ENCODE data around the gene METAP2. TPM values are rescaled to one million over a fixed set of nuclear protein-coding genes. Genes with fewer than 3 reads are reported as not detected.

Gene METAP2
- total RNA-seq, 1 donor from 2014 or later, result 81.6 TPM

- peaks cover 7% of the 10 kb centered on the region for H3K9me3 ChIP-seq (ENCODE audit: insufficient read depth, low read depth, low read length)
- peaks cover 8% of the 10 kb centered on the region for H3K4me1 Mint-ChIP-seq (ENCODE audit: low read depth, unreplicated experiment)
- H3K4me2 ChIP-seq (ENCODE audit: low read length), result no peak overlapping the region
- no peaks in the 10 kb centered on the region for H3K4me1 ChIP-seq (ENCODE audit: insufficient read depth, low read length)
- no peak overlapping the region for H3K4me3 ChIP-seq (ENCODE audit: insufficient read depth, low read depth, low read length)
- H3K27me3 Mint-ChIP-seq (ENCODE audit: low read depth, unreplicated experiment), result no peaks in the 10 kb centered on the region
- FAIRE-seq (no peak), DNase-seq (ENCODE audit: low read depth) (no peak)
- H3K9me3 Mint-ChIP-seq (ENCODE audit: unreplicated experiment), result peaks cover 4% of the 10 kb centered on the region
- H3K4me3 Mint-ChIP-seq (ENCODE audit: unreplicated experiment), result no peak overlapping the region
- no peaks in the 10 kb centered on the region for H4K20me1 ChIP-seq (ENCODE audit: insufficient read depth, low read length)
- no peaks in the 10 kb centered on the region for H3K36me3 Mint-ChIP-seq (ENCODE audit: low read depth, unreplicated experiment)
- no peaks in the 10 kb centered on the region for H3K79me2 ChIP-seq (ENCODE audit: insufficient read depth, low read length)
- no peaks in the 10 kb centered on the region for H3K36me3 ChIP-seq (ENCODE audit: insufficient read depth, low read length)
- peaks cover 11% of the 10 kb centered on the region for H3K27me3 ChIP-seq (ENCODE audit: insufficient read depth, low read length)
- no peak for TF ChIP-seq CTCF (IDR thresholded peaks at IDR 0.05; ENCODE audit: insufficient read depth, low read depth, low read length)
- TF ChIP-seq EZH2 (IDR thresholded peaks at IDR 0.05; ENCODE audit: insufficient read depth, low read length), result no peak
- H3K27ac Mint-ChIP-seq (ENCODE audit: unreplicated experiment), result no peak overlapping the region
- H3K27ac ChIP-seq (ENCODE audit: low read depth, low read length), result no peak overlapping the region
- no peak overlapping the region for H3K9ac ChIP-seq (ENCODE audit: low read length)
- H2AFZ ChIP-seq (ENCODE audit: low read depth, low read length), result no peak overlapping the region
Measured at GRCh38 chr12:95553197-95553943, 79.4 kb downstream of the METAP2 start.

- Histone ChIP-seq H3K27ac (ENCODE audit: low read depth, low read length) (no peak overlapping the region), H3K4me2 (ENCODE audit: low read length) (no peak overlapping the region), H4K20me1 (ENCODE audit: insufficient read depth, low read length) (no peaks in the 10 kb centered on the region), H3K36me3 (ENCODE audit: insufficient read depth, low read length) (no peaks in the 10 kb centered on the region), H3K9ac (ENCODE audit: low read length) (no peak overlapping the region), H2AFZ (ENCODE audit: low read depth, low read length) (no peak overlapping the region), H3K4me3 (ENCODE audit: insufficient read depth, low read depth, low read length) (no peak overlapping the region), H3K4me1 (ENCODE audit: insufficient read depth, low read length) (no peaks in the 10 kb centered on the region), H3K27me3 (ENCODE audit: insufficient read depth, low read length) (peaks cover 4% of the 10 kb centered on the region), H3K9me3 (ENCODE audit: insufficient read depth, low read depth, low read length) (no peaks in the 10 kb centered on the region), H3K79me2 (ENCODE audit: insufficient read depth, low read length) (no peaks in the 10 kb centered on the region)
- H3K4me3 Mint-ChIP-seq (ENCODE audit: unreplicated experiment), result no peak overlapping the region
- DNase-seq (ENCODE audit: low read depth) (no peak), FAIRE-seq (no peak)
- TF ChIP-seq CTCF (IDR thresholded peaks at IDR 0.05; ENCODE audit: insufficient read depth, low read depth, low read length) (no peak), EZH2 (IDR thresholded peaks at IDR 0.05; ENCODE audit: insufficient read depth, low read length) (no peak)
- H3K27ac Mint-ChIP-seq (ENCODE audit: unreplicated experiment), result no peak overlapping the region
- H3K27me3 Mint-ChIP-seq (ENCODE audit: low read depth, unreplicated experiment), result no peaks in the 10 kb centered on the region
- H3K36me3 Mint-ChIP-seq (ENCODE audit: low read depth, unreplicated experiment), result no peaks in the 10 kb centered on the region
- no peaks in the 10 kb centered on the region for H3K9me3 Mint-ChIP-seq (ENCODE audit: unreplicated experiment)
- peaks cover 8% of the 10 kb centered on the region for H3K4me1 Mint-ChIP-seq (ENCODE audit: low read depth, unreplicated experiment)
Measured at GRCh38 chr12:95554532-95555071, 80.7 kb downstream of the METAP2 start.

GRCh38 chr12:95557625-95558024 lies 83.7 kb downstream of the METAP2 start:
- Mint-ChIP-seq H3K27me3 (ENCODE audit: low read depth, unreplicated experiment) (peaks cover 1% of the 10 kb centered on the region), H3K4me3 (ENCODE audit: unreplicated experiment) (no peak overlapping the region), H3K4me1 (ENCODE audit: low read depth, unreplicated experiment) (peaks cover 5% of the 10 kb centered on the region), H3K27ac (ENCODE audit: unreplicated experiment) (no peak overlapping the region), H3K9me3 (ENCODE audit: unreplicated experiment) (no peaks in the 10 kb centered on the region), H3K36me3 (ENCODE audit: low read depth, unreplicated experiment) (no peaks in the 10 kb centered on the region)
- Histone ChIP-seq H4K20me1 (ENCODE audit: insufficient read depth, low read length) (no peaks in the 10 kb centered on the region), H2AFZ (ENCODE audit: low read depth, low read length) (no peak overlapping the region), H3K4me1 (ENCODE audit: insufficient read depth, low read length) (no peaks in the 10 kb centered on the region), H3K27ac (ENCODE audit: low read depth, low read length) (no peak overlapping the region), H3K9me3 (ENCODE audit: insufficient read depth, low read depth, low read length) (no peaks in the 10 kb centered on the region), H3K9ac (ENCODE audit: low read length) (no peak overlapping the region), H3K4me3 (ENCODE audit: insufficient read depth, low read depth, low read length) (no peak overlapping the region), H3K36me3 (ENCODE audit: insufficient read depth, low read length) (no peaks in the 10 kb centered on the region), H3K79me2 (ENCODE audit: insufficient read depth, low read length) (no peaks in the 10 kb centered on the region), H3K27me3 (ENCODE audit: insufficient read depth, low read length) (no peaks in the 10 kb centered on the region), H3K4me2 (ENCODE audit: low read length) (no peak overlapping the region)
- DNase-seq (ENCODE audit: low read depth) (no peak), FAIRE-seq (no peak)
- TF ChIP-seq CTCF (IDR thresholded peaks at IDR 0.05; ENCODE audit: insufficient read depth, low read depth, low read length) (no peak), EZH2 (IDR thresholded peaks at IDR 0.05; ENCODE audit: insufficient read depth, low read length) (no peak)

All from astrocyte (in vitro differentiated cells and primary cell).